GM12878 (cell line): Measurements from ENCODE around the gene HHAT. TPM values are rescaled to one million over a fixed set of nuclear protein-coding genes. Genes with fewer than 3 reads are reported as not detected.

Experiments
- ATAC-seq: fragments of 200-7000 bp; cut with Tn5 transposase; 3 replicates; pipeline ENCODE4 v1.9.1; 2020; ENCODE audit warnings: mild to moderate bottlenecking, moderate library complexity
- BruUV-seq: library from RNA; stranded (reverse); fragments of 400-500 nt; replicated peaks from 2 replicates; lab custom pipeline; 2021; lab: Mats Ljungman, UMichigan
- CTCF ChIA-PET: fragments of 300-600 bp; sonication (Branson Sonifier 250); formaldehyde crosslinking; extraction: SDS; loops from one replicate; lab custom pipeline; 2021; ENCODE audit warnings: inconsistent platforms; lab: Yijun Ruan, JAX
- POLR2A ChIA-PET: fragments of 350-600 bp; formaldehyde crosslinking; extraction: SDS; loops from one replicate; lab custom pipeline; 2021; ENCODE audit warnings: inconsistent platforms; lab: Charles Lee
- RAD21 ChIA-PET: fragments of 300-600 bp; sonication (Branson Sonifier 250); formaldehyde crosslinking; loops from one replicate; lab custom pipeline; 2023; ENCODE audit warnings: antibody characterized with exemption; ENCODE audit not compliant: unreplicated experiment; lab: Charles Lee
- SMC1A ChIA-PET: fragments of 300-600 bp; sonication (Branson Sonifier 250); formaldehyde crosslinking; loops from one replicate; lab custom pipeline; 2023; ENCODE audit not compliant: unreplicated experiment, uncharacterized antibody; lab: Charles Lee
- DNase-seq: peaks from one replicate; pipeline ENCODE4 v3.0.0-alpha.2; 2011; ENCODE audit warnings: low read depth, low spot score
- FAIRE-seq: peaks from 3 replicates; lab custom pipeline; 2011; peaks lifted over from hg19 to GRCh38; lab: Jason Lieb, UNC
- H2AFZ ChIP-seq: 2 replicates; pipeline ENCODE4 v1.6.0; 2011; ENCODE audit warnings: low read depth, low read length, control low read depth; ENCODE audit not compliant: control insufficient read depth
- H3K27ac ChIP-seq: 2 replicates; pipeline ENCODE4 v1.5.1; 2011; ENCODE audit warnings: control low read depth; ENCODE audit not compliant: control insufficient read depth, insufficient read depth
- H3K27me3 ChIP-seq, 2 experiments: replicated peaks in 1 of 2; 2 replicates each; pipeline versions ENCODE4 v1.6.0 to v1.6.1; 2011; ENCODE audit warnings: low read length in 1 of 2; ENCODE audit not compliant: control insufficient read depth in 2 of 2, insufficient read depth in 2 of 2
- H3K36me3 ChIP-seq, 2 experiments: 2 replicates each; pipeline ENCODE4 v1.5.1; 2011; ENCODE audit warnings: low read length in 1 of 2; ENCODE audit not compliant: control insufficient read depth in 2 of 2, insufficient read depth in 2 of 2
- H3K4me1 ChIP-seq: 2 replicates; pipeline ENCODE4 v1.6.1; 2011; ENCODE audit warnings: mild to moderate bottlenecking, low read length, moderate library complexity, mixed read lengths; ENCODE audit not compliant: control insufficient read depth, insufficient read depth
- H3K4me2 ChIP-seq: 2 replicates; pipeline ENCODE4 v1.6.0; 2011; ENCODE audit warnings: control low read depth; ENCODE audit not compliant: control insufficient read depth, insufficient read depth
- H3K4me3 ChIP-seq: fragments of 200-600 bp; sonication (generic); 2 replicates; pipeline ENCODE4 v1.5.1; 2016
- H3K79me2 ChIP-seq: 2 replicates; pipeline ENCODE4 v1.6.0; 2011; ENCODE audit warnings: low read length; ENCODE audit not compliant: control insufficient read depth, insufficient read depth
- H3K9ac ChIP-seq: 2 replicates; pipeline ENCODE4 v1.8.0; 2011; ENCODE audit warnings: low read length, control low read depth, mixed read lengths; ENCODE audit not compliant: control insufficient read depth, insufficient read depth
- H3K9me3 ChIP-seq: replicated peaks from 3 replicates; pipeline ENCODE4 v1.5.1; 2011; ENCODE audit warnings: mild to moderate bottlenecking, low read length; ENCODE audit not compliant: control insufficient read depth, insufficient read depth
- H4K20me1 ChIP-seq: 2 replicates; pipeline ENCODE4 v1.6.0; 2011; ENCODE audit not compliant: control insufficient read depth, insufficient read depth
- ASH2L ChIP-seq: fragments of 300-600, 200-600 bp; sonication (generic); IDR thresholded peaks from 2 replicates; pipeline ENCODE4 v1.6.1; 2017; ENCODE audit warnings: low read depth, mild to moderate bottlenecking, borderline replicate concordance
- BACH1 ChIP-seq: fragments of 450-650 bp; IDR thresholded peaks from 2 replicates; pipeline ENCODE4 v1.6.1; 2017; ENCODE audit warnings: mild to moderate bottlenecking, borderline replicate concordance
- CBX5 ChIP-seq: sonication (generic); IDR thresholded peaks from 2 replicates; pipeline ENCODE4 v1.6.1; 2016; ENCODE audit warnings: low read depth, moderate library complexity, mild to moderate bottlenecking, inconsistent platforms
- DPF2 ChIP-seq: fragments of 450-650 bp; IDR thresholded peaks from 2 replicates; pipeline ENCODE4 v1.6.1; 2017; ENCODE audit warnings: mild to moderate bottlenecking
- GATAD2B ChIP-seq: fragments of 450-650 bp; conservative IDR thresholded peaks from 2 replicates; pipeline ENCODE4 v1.6.1; 2017; ENCODE audit warnings: low read depth, mild to moderate bottlenecking, moderate library complexity
- MEF2B ChIP-seq: fragments of 450-650 bp; IDR thresholded peaks from 2 replicates; pipeline ENCODE4 v1.6.1; 2018; ENCODE audit warnings: mild to moderate bottlenecking, moderate library complexity; ENCODE audit not compliant: partially characterized antibody, poor library complexity, severe bottlenecking
- MYC ChIP-seq: IDR thresholded peaks from 2 replicates; pipeline ENCODE4 v1.6.1; 2011; ENCODE audit warnings: mild to moderate bottlenecking, low read length, moderate library complexity, inconsistent platforms; ENCODE audit not compliant: insufficient read depth, insufficient replicate concordance, insufficient read length, severe bottlenecking
- RB1 ChIP-seq: fragments of 450-650 bp; formaldehyde crosslinking; IDR thresholded peaks from 2 replicates; pipeline ENCODE4 v1.6.1; 2017; ENCODE audit warnings: mild to moderate bottlenecking, borderline replicate concordance
- RCOR1 ChIP-seq: conservative IDR thresholded peaks from 2 replicates; pipeline ENCODE4 v1.6.1; 2012; ENCODE audit warnings: low read depth, low read length, improper control_type of control experiment
- SIX5 ChIP-seq: IDR thresholded peaks from 2 replicates; pipeline ENCODE4 v1.6.1; 2011; ENCODE audit warnings: mild to moderate bottlenecking, low read depth, low read length, moderate library complexity; ENCODE audit not compliant: severe bottlenecking
- TARDBP ChIP-seq: IDR thresholded peaks from 2 replicates; pipeline ENCODE4 v1.6.1; 2016; ENCODE audit warnings: borderline replicate concordance
- TCF12 ChIP-seq: IDR thresholded peaks from 2 replicates; pipeline ENCODE4 v1.6.1; 2011; ENCODE audit warnings: low read depth, mild to moderate bottlenecking, low read length
- TCF7 ChIP-seq: IDR thresholded peaks from 2 replicates; pipeline ENCODE4 v1.6.1; 2014; ENCODE audit warnings: antibody characterized with exemption, borderline replicate concordance
- WGBS: methylation state at CpG from one replicate; pipeline ENCODE4 v1.1.6; 2016; ENCODE audit warnings: low lambda C conversion rate; ENCODE audit not compliant: insufficient replicate concordance, insufficient coverage; ENCODE audit errors: missing lambda C conversion rate; 5-methylcytosine and 5-hydroxymethylcytosine counted together
- in situ Hi-C: fragments of 300-500 bp; cut with MboI; formaldehyde crosslinking; loops from 9 replicates; pipeline ENCODE4 v1.14.3; 2018; ENCODE audit warnings: mixed read lengths
- intact Hi-C: fragments of 100-400 bp; cut with micrococcal nuclease; formaldehyde crosslinking; loops from one replicate; pipeline ENCODE4 v1.14.2; 2022; ENCODE audit not compliant: unreplicated experiment
- polyA plus RNA-seq, 11 experiments: library from polyadenylated mRNA; depleted of rRNA in 4 of 11; unstranded in 6 of 11; stranded (reverse) in 5 of 11; fragments of >200 nt; fragmentation: Nextera tagmentation in 4 of 11; fragmentation: Illumina TruSeq in 1 of 11; extraction: Ambion mirVana in 4 of 11; extraction: Trizol in 1 of 11; gene quantifications; 1 replicate in 1 of 11; 2 replicates in 10 of 11; pipeline versions ENCODE4 v1.2.1 to v1.2.3, GENCODE V29; 2011 to 2016; ENCODE audit warnings: inconsistent platforms in 2 of 11, missing spikeins in 2 of 11, low read depth in 1 of 11
- total RNA-seq, 4 experiments: library from RNA; depleted of rRNA in 3 of 4; stranded (reverse); fragments of >200 nt in 3 of 4; fragmentation: Illumina TruSeq in 1 of 4; extraction: Trizol in 1 of 4; gene quantifications; 2 replicates each; pipeline versions ENCODE4 v1.2.1 to v1.2.3, GENCODE V29; 2013 to 2021
- TF ChIP-seq, protein P1 (sequence below): fragments of 450-650 bp; IDR thresholded peaks from 2 replicates; pipeline ENCODE4 v1.6.1; 2017; ENCODE audit warnings: mild to moderate bottlenecking
- TF ChIP-seq, protein P2 (sequence below): IDR thresholded peaks from 2 replicates; pipeline ENCODE4 v1.6.1; 2012; ENCODE audit warnings: low read depth, low read length, improper control_type of control experiment
- TF ChIP-seq, protein P3 (sequence below): fragments of 450-650 bp; IDR thresholded peaks from 2 replicates; pipeline ENCODE4 v1.6.1; 2016; ENCODE audit warnings: mild to moderate bottlenecking
- TF ChIP-seq, protein P4 (sequence below): IDR thresholded peaks from 2 replicates; pipeline ENCODE4 v1.6.1; 2011; ENCODE audit warnings: low read depth, mild to moderate bottlenecking, low read length, moderate library complexity, borderline replicate concordance; ENCODE audit errors: extremely low read depth

HHAT gene
- total and polyA plus RNA-seq, 10 of the 15 experiments (the other 5 are each of a cell fraction or from before 2014, with no cell fraction given): 1.2 to 37.6 (median 2.6) TPM

DNA sequence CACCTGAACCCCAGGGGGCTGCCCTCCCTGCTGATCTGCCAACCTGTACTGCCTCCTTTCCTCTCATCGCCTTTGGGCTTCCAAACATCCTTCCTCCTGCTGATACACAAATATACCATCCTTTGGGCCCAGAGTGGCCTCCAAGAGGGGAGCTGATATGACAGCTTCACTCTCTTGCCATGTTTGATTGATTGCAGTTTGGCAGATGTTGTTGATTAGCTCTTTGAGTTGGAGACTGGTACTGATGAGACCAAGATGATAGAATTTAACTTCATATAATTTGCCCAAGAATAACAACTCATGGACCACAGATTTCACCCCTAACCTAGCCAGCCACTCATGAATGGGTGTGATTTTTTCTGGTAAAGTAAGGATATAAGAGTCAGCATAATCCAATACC lies 227.8 kb downstream of the HHAT start (continued):
- TF ChIP-seq GATAD2B (no peak), RCOR1 (no peak), TCF7 (no peak), DPF2 (no peak), MEF2B (no peak)
- TF ChIP-seq, protein P1, sequence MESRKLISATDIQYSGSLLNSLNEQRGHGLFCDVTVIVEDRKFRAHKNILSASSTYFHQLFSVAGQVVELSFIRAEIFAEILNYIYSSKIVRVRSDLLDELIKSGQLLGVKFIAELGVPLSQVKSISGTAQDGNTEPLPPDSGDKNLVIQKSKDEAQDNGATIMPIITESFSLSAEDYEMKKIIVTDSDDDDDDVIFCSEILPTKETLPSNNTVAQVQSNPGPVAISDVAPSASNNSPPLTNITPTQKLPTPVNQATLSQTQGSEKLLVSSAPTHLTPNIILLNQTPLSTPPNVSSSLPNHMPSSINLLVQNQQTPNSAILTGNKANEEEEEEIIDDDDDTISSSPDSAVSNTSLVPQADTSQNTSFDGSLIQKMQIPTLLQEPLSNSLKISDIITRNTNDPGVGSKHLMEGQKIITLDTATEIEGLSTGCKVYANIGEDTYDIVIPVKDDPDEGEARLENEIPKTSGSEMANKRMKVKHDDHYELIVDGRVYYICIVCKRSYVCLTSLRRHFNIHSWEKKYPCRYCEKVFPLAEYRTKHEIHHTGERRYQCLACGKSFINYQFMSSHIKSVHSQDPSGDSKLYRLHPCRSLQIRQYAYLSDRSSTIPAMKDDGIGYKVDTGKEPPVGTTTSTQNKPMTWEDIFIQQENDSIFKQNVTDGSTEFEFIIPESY: no peak
- TF ChIP-seq, protein P2, sequence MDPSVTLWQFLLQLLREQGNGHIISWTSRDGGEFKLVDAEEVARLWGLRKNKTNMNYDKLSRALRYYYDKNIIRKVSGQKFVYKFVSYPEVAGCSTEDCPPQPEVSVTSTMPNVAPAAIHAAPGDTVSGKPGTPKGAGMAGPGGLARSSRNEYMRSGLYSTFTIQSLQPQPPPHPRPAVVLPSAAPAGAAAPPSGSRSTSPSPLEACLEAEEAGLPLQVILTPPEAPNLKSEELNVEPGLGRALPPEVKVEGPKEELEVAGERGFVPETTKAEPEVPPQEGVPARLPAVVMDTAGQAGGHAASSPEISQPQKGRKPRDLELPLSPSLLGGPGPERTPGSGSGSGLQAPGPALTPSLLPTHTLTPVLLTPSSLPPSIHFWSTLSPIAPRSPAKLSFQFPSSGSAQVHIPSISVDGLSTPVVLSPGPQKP: no peak

DNA sequence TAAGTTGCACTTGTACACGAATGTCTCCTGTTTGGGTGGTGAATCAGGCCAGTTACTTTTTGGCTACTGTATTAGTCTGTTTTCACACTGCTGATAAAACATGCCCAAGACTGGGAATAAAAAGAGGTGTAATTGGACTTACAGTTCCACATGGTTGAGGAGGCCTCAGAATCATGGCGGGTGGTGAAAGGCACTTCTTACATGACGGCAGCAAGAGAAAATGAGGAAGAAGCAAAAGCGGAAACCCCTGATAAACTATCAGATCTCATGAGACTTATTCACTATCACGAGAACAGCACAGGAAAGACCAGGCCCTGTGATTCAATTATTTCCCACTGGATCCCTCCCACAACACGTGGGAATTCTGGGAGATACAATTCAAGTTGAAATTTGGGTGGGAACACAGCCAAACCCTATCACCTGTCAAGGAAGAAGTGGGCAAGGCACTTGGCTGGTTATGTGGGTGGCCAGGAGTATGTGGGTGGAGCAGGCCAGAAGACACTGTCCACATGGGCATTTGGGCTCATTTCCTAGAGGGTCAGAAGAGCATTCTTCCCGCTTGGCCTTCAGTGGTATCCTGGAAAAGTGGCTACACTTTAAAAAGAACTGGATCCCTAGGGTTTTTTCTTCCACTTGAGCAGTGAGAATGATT lies 228.8 kb downstream of the HHAT start:
- H3K4me2 ChIP-seq: no peak overlapping the region
- ChIA-PET SMC1A (interaction anchor here (1.0 kb wide), 1 partner anchor 10 kb away, joined by 5 read pairs; no protein-coding TSS in a partner anchor), RAD21 (no interaction called here), POLR2A (no interaction called here), CTCF (no interaction called here)
- H2AFZ ChIP-seq: no peak overlapping the region
- H4K20me1 ChIP-seq: no peaks in the 10 kb centered on the region; the same call in 1 of the 2 replicates
- no peak for ATAC-seq
- H3K9ac ChIP-seq: no peak overlapping the region
- no peak overlapping the region for H3K4me3 ChIP-seq
- H3K36me3 ChIP-seq: no peaks in the 10 kb centered on the region
- WGBS: 35% methylated on average over 7 of the region's 7 CpGs
- no peak for FAIRE-seq
- H3K9me3 ChIP-seq: no peaks in the 10 kb centered on the region
- no peaks in the 10 kb centered on the region for H3K27me3 ChIP-seq
- BruUV-seq: no TSS peak
- in situ Hi-C loops: no loop called here
- no peak for DNase-seq
- H3K79me2 ChIP-seq: no peaks in the 10 kb centered on the region
- H3K27ac ChIP-seq: no peak overlapping the region
- no peaks in the 10 kb centered on the region for H3K4me1 ChIP-seq
- intact Hi-C loops: no loop called here
- TF ChIP-seq RB1 (no peak), ASH2L (no peak), CBX5 (no peak), MYC (no peak), TARDBP (no peak), SIX5 (no peak), TCF12 (no peak), BACH1 (no peak)
- TF ChIP-seq, protein P3, sequence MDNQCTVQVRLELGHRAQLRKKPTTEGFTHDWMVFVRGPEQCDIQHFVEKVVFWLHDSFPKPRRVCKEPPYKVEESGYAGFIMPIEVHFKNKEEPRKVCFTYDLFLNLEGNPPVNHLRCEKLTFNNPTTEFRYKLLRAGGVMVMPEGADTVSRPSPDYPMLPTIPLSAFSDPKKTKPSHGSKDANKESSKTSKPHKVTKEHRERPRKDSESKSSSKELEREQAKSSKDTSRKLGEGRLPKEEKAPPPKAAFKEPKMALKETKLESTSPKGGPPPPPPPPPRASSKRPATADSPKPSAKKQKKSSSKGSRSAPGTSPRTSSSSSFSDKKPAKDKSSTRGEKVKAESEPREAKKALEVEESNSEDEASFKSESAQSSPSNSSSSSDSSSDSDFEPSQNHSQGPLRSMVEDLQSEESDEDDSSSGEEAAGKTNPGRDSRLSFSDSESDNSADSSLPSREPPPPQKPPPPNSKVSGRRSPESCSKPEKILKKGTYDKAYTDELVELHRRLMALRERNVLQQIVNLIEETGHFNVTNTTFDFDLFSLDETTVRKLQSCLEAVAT: no peak
- TF ChIP-seq, protein P4, sequence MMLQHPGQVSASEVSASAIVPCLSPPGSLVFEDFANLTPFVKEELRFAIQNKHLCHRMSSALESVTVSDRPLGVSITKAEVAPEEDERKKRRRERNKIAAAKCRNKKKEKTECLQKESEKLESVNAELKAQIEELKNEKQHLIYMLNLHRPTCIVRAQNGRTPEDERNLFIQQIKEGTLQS: no peak
